SK-N-SH treated with all-trans-retinoic acid at 6 μM for 48 hours (cell line): ENCODE measurements around the gene SLC7A1.

Experiments
- ATAC-seq: fragments of 200-7000 bp; cut with Tn5 transposase; 3 replicates; pipeline ENCODE4 v1.9.1; 2020; ENCODE audit warnings: mild to moderate bottlenecking, moderate library complexity
- ARNTL ChIP-seq: fragments of 450-650 bp; formaldehyde crosslinking; IDR thresholded peaks from 2 replicates; pipeline ENCODE4 v1.5.0; 2020; ENCODE audit warnings: low read depth, mild to moderate bottlenecking, moderate library complexity, borderline replicate concordance
- BACH2 ChIP-seq: fragments of 250-450 bp; sonication (Bioruptor Pico); IDR thresholded peaks from 2 replicates; pipeline ENCODE4 v1.9.0; 2021; ENCODE audit warnings: mild to moderate bottlenecking, borderline replicate concordance
- CREB5 ChIP-seq: fragments of 250-450 bp; sonication (Bioruptor Pico); IDR thresholded peaks from 2 replicates; pipeline ENCODE4 v1.5.1; 2020; ENCODE audit warnings: low read depth, mild to moderate bottlenecking, moderate library complexity
- CSDC2 ChIP-seq: fragments of 250-450 bp; sonication (Bioruptor Pico); IDR thresholded peaks from 2 replicates; pipeline ENCODE4 v1.5.0; 2020; ENCODE audit warnings: mild to moderate bottlenecking, moderate library complexity
- ESRRG ChIP-seq: fragments of 250-450 bp; sonication (Bioruptor Pico); IDR thresholded peaks from 2 replicates; pipeline ENCODE4 v1.6.1; 2021; ENCODE audit warnings: mild to moderate bottlenecking
- ISL1 ChIP-seq: fragments of 250-450 bp; sonication (Bioruptor Pico); IDR thresholded peaks from 2 replicates; pipeline ENCODE4 v2.1.2; 2022; ENCODE audit warnings: mild to moderate bottlenecking, moderate library complexity
- OSR1 ChIP-seq: fragments of 250-450 bp; sonication (Bioruptor Pico); IDR thresholded peaks from 2 replicates; pipeline ENCODE4 v1.8.0; 2022; ENCODE audit warnings: moderate library complexity, mild to moderate bottlenecking, inconsistent platforms
- PATZ1 ChIP-seq: fragments of 250-450 bp; sonication (Bioruptor Pico); IDR thresholded peaks from 2 replicates; pipeline ENCODE4 v1.8.0; 2020; ENCODE audit warnings: mild to moderate bottlenecking, moderate library complexity, borderline replicate concordance
- POU6F1 ChIP-seq: fragments of 250-450 bp; sonication (Bioruptor Pico); IDR thresholded peaks from 2 replicates; pipeline ENCODE4 v1.8.0; 2021; ENCODE audit warnings: low read depth, mild to moderate bottlenecking, moderate library complexity, borderline replicate concordance
- PPARA ChIP-seq: fragments of 250-450 bp; sonication (Bioruptor Pico); IDR thresholded peaks from 2 replicates; pipeline ENCODE4 v1.5.0; 2020; ENCODE audit warnings: mild to moderate bottlenecking, borderline replicate concordance
- RARB ChIP-seq: fragments of 250-450 bp; sonication (Bioruptor Pico); IDR thresholded peaks from 2 replicates; pipeline ENCODE4 v1.8.0; 2021; ENCODE audit warnings: mild to moderate bottlenecking, moderate library complexity
- SNAI2 ChIP-seq: fragments of 250-450 bp; sonication (Bioruptor Pico); IDR thresholded peaks from 2 replicates; pipeline ENCODE4 v1.5.0; 2020; ENCODE audit warnings: mild to moderate bottlenecking, moderate library complexity
- TCF4 ChIP-seq: fragments of 250-450 bp; sonication (Bioruptor Pico); IDR thresholded peaks from 2 replicates; pipeline ENCODE4 v1.8.0; 2021; ENCODE audit warnings: mild to moderate bottlenecking, moderate library complexity, borderline replicate concordance
- TSHZ2 ChIP-seq: fragments of 250-450 bp; sonication (Bioruptor Pico); IDR thresholded peaks from 2 replicates; pipeline ENCODE4 v1.5.0; 2020; ENCODE audit warnings: mild to moderate bottlenecking, moderate library complexity
- ZC3H10 ChIP-seq: fragments of 250-450 bp; sonication (Bioruptor Pico); IDR thresholded peaks from 2 replicates; pipeline ENCODE4 v1.5.1; 2021; ENCODE audit warnings: mild to moderate bottlenecking, moderate library complexity
- ZFP3 ChIP-seq: fragments of 250-450 bp; sonication (Bioruptor Pico); IDR thresholded peaks from 2 replicates; pipeline ENCODE4 v1.5.0; 2020; ENCODE audit warnings: mild to moderate bottlenecking, moderate library complexity
- ZFP30 ChIP-seq: fragments of 450-650 bp; formaldehyde crosslinking; IDR thresholded peaks from 2 replicates; pipeline ENCODE4 v1.5.0; 2022; ENCODE audit warnings: mild to moderate bottlenecking, moderate library complexity
- ZNF565 ChIP-seq: fragments of 450-650 bp; formaldehyde crosslinking; conservative IDR thresholded peaks from 2 replicates; pipeline ENCODE4 v1.5.0; 2020; ENCODE audit warnings: low read depth, mild to moderate bottlenecking, moderate library complexity
- ZNF70 ChIP-seq: fragments of 450-650 bp; formaldehyde crosslinking; IDR thresholded peaks from 2 replicates; pipeline ENCODE4 v1.5.0; 2020; ENCODE audit warnings: mild to moderate bottlenecking, moderate library complexity
- ZNF8 ChIP-seq: fragments of 450-650 bp; formaldehyde crosslinking; IDR thresholded peaks from 2 replicates; pipeline ENCODE4 v1.5.0; 2020; ENCODE audit warnings: mild to moderate bottlenecking, moderate library complexity

Gene SLC7A1

GRCh38 chr13:29500386-29500785, 95.1 kb downstream of the SLC7A1 start:
- ATAC-seq, result no peak

GRCh38 chr13:29499506-29500165, 95.9 kb downstream of the SLC7A1 start:
- TF ChIP-seq ZFP3 (CRISPR knock-in tag) (no peak), TSHZ2 (CRISPR knock-in tag) (peak; percentile 38; the same call in 1 of the 2 replicates), BACH2 (CRISPR knock-in tag) (no peak), TCF4 (CRISPR knock-in tag) (peak; percentile 34; the same call in 1 of the 2 replicates)
- peak; percentile 17; the same call in 1 of the 3 replicates for ATAC-seq

More at GRCh38 chr13:29500386-29500785, 95.1 kb downstream of the SLC7A1 start:
- TF ChIP-seq BACH2 (CRISPR knock-in tag) (no peak), PATZ1 (CRISPR knock-in tag) (no peak), ZNF8 (CRISPR knock-in tag) (no peak), ZNF70 (CRISPR knock-in tag) (no peak), ZFP3 (CRISPR knock-in tag) (no peak), RARB (CRISPR knock-in tag) (no peak), CREB5 (CRISPR knock-in tag) (no peak), OSR1 (no peak), ISL1 (no peak), CSDC2 (no peak)

GRCh38 chr13:29498426-29499040, 97.0 kb downstream of the SLC7A1 start:
- no peak for ATAC-seq
- TF ChIP-seq TCF4 (CRISPR knock-in tag) (no peak), POU6F1 (CRISPR knock-in tag) (no peak), ISL1 (no peak), CREB5 (CRISPR knock-in tag) (no peak), OSR1 (no peak), PPARA (CRISPR knock-in tag) (no peak), ZNF70 (CRISPR knock-in tag) (no peak), TSHZ2 (CRISPR knock-in tag) (no peak), ZC3H10 (no peak), ARNTL (no peak), SNAI2 (CRISPR knock-in tag) (no peak), ESRRG (no peak), PATZ1 (CRISPR knock-in tag) (no peak), CSDC2 (no peak), ZFP30 (no peak), ZNF565 (CRISPR knock-in tag) (no peak)
